ENCODE results near the gene PSTPIP2.
"Not testable (repeated sequence)": the region's sequence is repeated elsewhere in the genome, so short reads cannot be mapped to it uniquely, and the experiment has no call there.

Gene PSTPIP2

DNA sequence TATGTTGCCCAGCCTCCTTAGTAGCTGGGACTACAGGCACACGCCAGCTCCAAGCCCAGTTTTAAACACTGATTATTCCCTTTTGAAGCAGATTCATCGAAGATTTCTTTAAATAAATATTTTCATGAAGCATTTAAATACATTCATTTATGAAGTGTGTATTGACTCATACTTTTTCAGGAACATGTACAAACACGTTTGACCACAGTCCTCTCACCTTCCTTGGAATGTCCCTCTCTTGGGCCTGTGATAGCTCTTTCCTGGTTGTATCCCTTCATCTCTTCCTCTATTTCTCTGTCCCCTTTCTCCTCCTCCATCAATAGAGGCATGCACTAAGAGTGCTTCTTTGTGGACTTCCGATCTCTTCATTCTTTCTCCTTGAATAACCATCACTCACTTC, 2.5 kb downstream of the PSTPIP2 start:
- no peak for DNase-seq (ENCODE audit: low read depth)

DNA sequence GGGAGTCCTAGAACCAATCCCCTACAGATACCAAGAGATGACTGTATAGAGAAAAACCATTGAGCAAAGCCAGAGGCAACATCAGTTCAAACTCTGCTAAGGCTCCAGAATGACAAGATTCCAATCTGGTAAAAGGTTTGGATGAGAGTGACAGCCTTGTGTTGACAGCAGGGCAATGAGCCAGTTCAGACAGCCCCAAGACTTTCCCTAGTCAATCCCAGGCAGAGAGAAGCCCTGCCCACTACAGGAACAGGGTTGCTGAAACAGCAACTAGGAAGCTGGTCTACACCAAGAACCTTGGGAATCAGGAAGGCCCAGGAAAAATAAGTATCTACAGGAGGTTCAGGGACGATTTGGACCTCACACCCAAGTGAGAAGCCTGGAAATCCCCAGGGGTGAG, 3.3 kb downstream of the PSTPIP2 start:
- DNase-seq (ENCODE audit: low read depth): no peak

- no peak for DNase-seq (ENCODE audit: low read depth)
Observed at GRCh38 chr18:46067438-46068007, 4.5 kb downstream of the PSTPIP2 start.

DNA sequence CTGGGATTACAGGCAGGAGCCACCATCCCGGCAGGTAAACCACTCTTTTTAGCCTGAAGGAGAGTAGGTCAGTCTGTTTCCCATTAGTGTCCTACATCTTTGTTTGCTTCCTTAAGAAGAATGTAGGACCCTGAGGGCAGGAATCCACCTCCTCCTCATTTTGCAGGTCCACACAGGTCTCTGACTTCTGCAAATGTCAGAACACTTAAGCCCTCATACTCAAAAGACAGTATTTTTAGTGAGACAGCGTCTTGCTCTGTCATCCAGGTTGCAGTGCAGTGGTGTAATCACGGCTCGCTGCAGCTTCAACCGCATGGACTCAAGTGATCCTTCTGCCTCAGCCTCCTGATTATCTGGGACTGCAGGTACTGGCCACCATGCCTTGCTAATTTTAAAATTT, 9.3 kb downstream of the PSTPIP2 start:
- DNase-seq (ENCODE audit: low read depth): no peak

GRCh38 chr18:46061796-46062195, 10.3 kb downstream of the PSTPIP2 start:
- no peak for DNase-seq (ENCODE audit: low read depth)

DNA sequence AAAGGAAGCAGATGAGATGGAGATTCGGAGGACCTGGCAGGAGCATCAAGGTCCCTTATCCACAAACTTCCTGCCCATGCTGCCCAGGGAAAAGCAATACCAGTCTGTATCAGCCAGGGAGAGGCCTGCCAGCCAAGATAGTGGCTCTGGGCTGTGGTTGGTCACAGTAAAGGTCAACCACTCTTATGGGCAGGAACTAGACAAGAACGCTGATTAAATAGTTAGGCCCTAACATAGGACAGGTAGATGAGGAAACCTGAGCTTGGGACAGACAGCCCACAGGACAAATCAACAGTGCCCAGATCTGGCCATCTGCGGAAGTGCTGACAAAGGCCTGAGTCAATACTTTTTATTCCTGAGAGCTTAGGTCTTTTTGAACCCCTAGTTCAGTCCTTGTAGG, 10.7 kb downstream of the PSTPIP2 start:
- no peak for DNase-seq (ENCODE audit: low read depth)

DNA sequence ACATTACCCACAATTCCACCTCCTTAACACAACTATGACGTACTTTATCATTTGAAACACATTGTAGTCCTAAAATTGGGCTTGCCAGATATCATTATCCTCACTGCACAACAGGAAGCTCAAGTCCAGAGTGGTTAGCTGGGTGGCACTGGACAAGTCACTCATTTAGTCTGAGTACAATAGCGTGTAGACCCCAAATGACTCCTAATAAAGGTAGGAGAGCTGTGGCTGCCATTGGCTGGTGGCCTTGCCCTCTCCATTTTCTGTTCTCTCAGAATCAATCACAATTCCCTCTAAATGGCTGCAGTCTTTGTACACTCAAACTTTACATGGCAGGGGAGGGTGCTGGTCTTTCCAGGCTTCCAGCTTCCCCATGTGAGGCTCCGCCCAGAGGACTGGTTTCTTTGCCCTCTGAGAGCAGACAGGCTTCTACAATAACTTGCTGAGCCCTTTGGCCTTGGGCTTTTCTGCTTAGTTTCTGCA, 11.7 kb downstream of the PSTPIP2 start:
- no peak for DNase-seq (ENCODE audit: low read depth)

DNA sequence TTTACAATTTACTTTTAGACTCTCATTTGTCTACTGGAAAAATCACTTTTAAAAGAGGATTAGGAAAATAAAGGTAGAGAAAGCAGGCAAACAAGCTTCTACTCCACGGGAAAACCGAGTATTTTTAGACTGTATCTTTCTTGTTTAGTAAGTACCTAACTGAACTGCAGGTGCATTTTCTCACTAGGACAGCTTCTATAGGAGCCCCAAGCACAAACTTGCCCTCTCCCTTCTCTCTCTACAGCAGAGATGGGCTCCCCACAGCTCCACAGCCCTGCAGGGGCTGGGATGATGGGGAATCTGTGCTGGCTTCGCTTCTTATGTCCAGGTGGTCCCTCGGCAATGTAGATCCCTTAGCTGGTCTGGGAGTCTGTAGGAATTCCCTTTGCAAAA, 16.2 kb downstream of the PSTPIP2 start:
- no peak for DNase-seq (ENCODE audit: low read depth)

DNA sequence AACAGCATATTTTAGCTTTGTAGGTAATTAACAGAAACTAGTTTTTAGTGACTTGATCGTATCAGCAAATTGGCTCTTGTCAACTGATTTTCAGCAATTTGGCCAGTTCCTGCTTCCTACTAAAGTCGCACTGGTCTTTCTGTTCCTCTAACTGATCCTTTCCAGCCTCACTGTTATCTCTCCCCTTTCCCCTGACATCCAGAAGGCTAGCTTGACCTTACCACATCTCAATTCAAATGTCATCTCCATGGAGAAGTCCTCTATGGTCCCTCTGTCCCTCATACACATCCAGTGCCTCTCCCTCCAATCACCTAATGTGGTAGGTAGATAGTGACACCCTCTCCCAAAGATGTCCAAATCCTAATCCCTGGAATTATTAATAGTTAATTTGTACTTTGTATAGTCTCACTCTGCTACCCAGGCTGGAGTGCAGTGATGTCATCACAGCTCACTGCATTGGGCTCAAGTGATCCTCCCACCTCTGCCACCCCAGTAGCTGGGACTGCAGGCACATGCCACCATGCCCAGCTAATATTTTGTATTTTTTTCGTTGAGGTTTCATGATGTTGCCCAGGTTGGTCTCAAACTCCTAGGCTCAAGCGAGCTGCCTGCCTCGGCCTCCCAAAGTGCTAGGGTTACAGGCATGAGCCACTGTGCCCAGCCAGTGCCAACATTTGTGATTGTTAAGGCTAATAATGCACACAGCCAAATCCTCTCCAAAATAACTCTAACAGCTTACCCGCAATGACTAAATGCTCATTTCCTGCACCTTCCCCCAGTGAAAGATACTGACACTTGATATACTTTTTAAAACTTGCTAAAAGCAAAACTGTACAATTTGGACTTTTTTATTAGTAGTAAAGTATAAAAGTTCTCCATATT, 16.9 kb downstream of the PSTPIP2 start:
- no peak for DNase-seq (ENCODE audit: low read depth)

- no peak for DNase-seq (ENCODE audit: low read depth)
Observed at GRCh38 chr18:46053368-46054095, 18.5 kb downstream of the PSTPIP2 start.

GRCh38 chr18:46051731-46052461, 20.2 kb downstream of the PSTPIP2 start:
- DNase-seq (ENCODE audit: low read depth): no peak

- no peak for DNase-seq (ENCODE audit: low read depth)
Observed at GRCh38 chr18:46050268-46050667, 21.8 kb downstream of the PSTPIP2 start.

GRCh38 chr18:46048641-46049040, 23.4 kb downstream of the PSTPIP2 start:
- DNase-seq (ENCODE audit: low read depth): no peak

GRCh38 chr18:46047369-46047768, 24.7 kb downstream of the PSTPIP2 start:
- not testable (repeated sequence) for DNase-seq (ENCODE audit: low read depth)

GRCh38 chr18:46046688-46047087, 25.4 kb downstream of the PSTPIP2 start:
- DNase-seq (ENCODE audit: low read depth): no peak

DNA sequence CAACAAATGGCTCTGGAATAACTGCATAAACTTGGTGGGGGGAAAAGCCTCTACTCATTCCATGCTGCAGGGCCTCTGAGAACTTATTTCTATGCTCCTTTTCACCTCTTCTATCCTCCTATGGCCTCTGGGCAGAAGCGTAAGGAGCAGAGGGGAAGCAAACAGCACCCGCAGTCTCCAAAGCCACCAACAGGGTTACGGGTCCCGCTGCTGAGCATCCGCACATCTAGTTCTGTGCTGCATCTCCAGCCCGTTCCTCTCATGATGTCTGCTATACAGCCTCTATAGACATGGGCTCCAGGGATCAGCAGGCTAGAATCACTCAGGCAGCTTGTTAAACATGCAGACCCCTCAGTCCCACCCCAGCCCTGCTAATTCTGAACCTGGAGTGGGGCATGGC, 25.9 kb downstream of the PSTPIP2 start:
- no peak for DNase-seq (ENCODE audit: low read depth)

- no peak for DNase-seq (ENCODE audit: low read depth)
Observed at GRCh38 chr18:46042571-46043123, 29.4 kb downstream of the PSTPIP2 start.

- no peak for DNase-seq (ENCODE audit: low read depth)
Observed at GRCh38 chr18:46040747-46041104, 31.3 kb downstream of the PSTPIP2 start.

- DNase-seq (ENCODE audit: low read depth): no peak
Observed at GRCh38 chr18:46040033-46040746, 31.9 kb downstream of the PSTPIP2 start.

DNA sequence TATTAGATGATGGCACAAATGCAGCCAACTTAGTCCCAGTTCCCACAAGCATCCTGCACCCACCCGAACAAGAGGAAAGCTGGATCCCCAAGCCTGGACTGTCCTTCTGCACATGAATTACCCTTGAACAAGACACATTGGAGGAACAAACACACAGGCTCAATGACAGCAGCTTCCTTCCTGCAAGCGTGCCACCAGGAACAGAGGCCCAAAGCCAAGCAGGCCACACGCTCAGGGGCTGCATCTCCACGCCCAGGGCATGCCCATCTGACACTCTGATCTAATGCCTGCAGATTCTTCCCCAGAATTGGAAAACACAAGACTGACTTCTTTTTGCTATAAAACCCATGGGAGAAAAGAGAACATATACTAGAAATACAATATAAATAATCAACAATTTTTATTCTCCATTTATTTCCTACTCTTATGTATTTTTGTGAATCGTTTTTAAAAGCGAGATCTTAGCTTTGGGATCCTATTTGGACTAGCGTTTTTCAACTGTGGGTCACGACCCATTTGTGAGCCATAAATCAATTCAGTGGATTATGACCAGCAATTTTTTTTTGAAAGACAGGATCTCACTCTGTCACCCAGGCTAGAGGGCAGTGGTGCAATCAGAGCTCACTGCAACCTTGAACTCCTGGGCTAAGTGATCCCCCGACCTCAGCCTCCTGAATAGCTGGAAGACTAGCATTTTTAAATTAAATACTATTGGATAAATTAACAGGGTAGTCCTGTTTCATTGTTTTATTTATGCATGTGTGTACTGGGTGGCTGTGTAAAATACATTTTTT, 34.4 kb downstream of the PSTPIP2 start:
- DNase-seq (ENCODE audit: low read depth): no peak
